GM23248 (cell line): Measurements from ENCODE around the gene SEPSECS. TPM values are rescaled to one million over a fixed set of nuclear protein-coding genes. Genes with fewer than 3 reads are reported as not detected.

Experiments used
- DNase-seq: peaks from one replicate; pipeline ENCODE4 v3.0.0-alpha.2; 2015
- H2AFZ ChIP-seq: fragments of 200-600 bp; sonication (generic); 2 replicates; pipeline ENCODE4 v1.6.1; 2016; ENCODE audit warnings: antibody characterized with exemption
- H3F3A ChIP-seq: fragments of 200-600 bp; sonication (generic); 2 replicates; pipeline ENCODE4 v1.6.1; 2016; ENCODE audit warnings: mild to moderate bottlenecking, antibody characterized with exemption, mixed run types; ENCODE audit not compliant: insufficient read depth
- H3K27ac ChIP-seq: fragments of 200-600 bp; sonication (generic); 2 replicates; pipeline ENCODE4 v1.5.1; 2016; ENCODE audit warnings: mild to moderate bottlenecking
- H3K27me3 ChIP-seq: fragments of 200-600 bp; sonication (generic); replicated peaks from 2 replicates; pipeline ENCODE4 v1.6.1; 2016; ENCODE audit warnings: mild to moderate bottlenecking; ENCODE audit not compliant: insufficient read depth
- H3K36me3 ChIP-seq: fragments of 200-600 bp; sonication (generic); 2 replicates; pipeline ENCODE4 v1.6.1; 2016; ENCODE audit warnings: low read depth, mild to moderate bottlenecking
- H3K4me1 ChIP-seq: fragments of 200-600 bp; sonication (generic); 2 replicates; pipeline ENCODE4 v1.6.1; 2016; ENCODE audit warnings: mild to moderate bottlenecking; ENCODE audit not compliant: insufficient read depth
- H3K4me2 ChIP-seq: fragments of 200-600 bp; sonication (generic); one replicate; pipeline ENCODE4 v1.6.1; 2016; ENCODE audit warnings: mild to moderate bottlenecking; ENCODE audit not compliant: unreplicated experiment
- H3K4me3 ChIP-seq: fragments of 200-600 bp; sonication (generic); 2 replicates; pipeline ENCODE4 v1.5.1; 2016; ENCODE audit warnings: mild to moderate bottlenecking
- H3K79me2 ChIP-seq: fragments of 200-600 bp; sonication (generic); 2 replicates; pipeline ENCODE4 v1.6.1; 2016; ENCODE audit warnings: mild to moderate bottlenecking; ENCODE audit not compliant: insufficient read depth
- H3K9ac ChIP-seq: fragments of 200-600 bp; sonication (generic); 2 replicates; pipeline ENCODE4 v1.6.1; 2016; ENCODE audit warnings: mild to moderate bottlenecking
- H3K9me2 ChIP-seq: fragments of 200-600 bp; sonication (generic); 2 replicates; pipeline ENCODE4 v1.6.1; 2016; ENCODE audit warnings: mixed run types, mild to moderate bottlenecking, moderate library complexity; ENCODE audit not compliant: insufficient read depth
- H3K9me3 ChIP-seq: fragments of 200-600 bp; sonication (generic); one replicate; pipeline ENCODE4 v1.6.1; 2017; ENCODE audit warnings: low read depth
- H4K20me1 ChIP-seq: fragments of 200-600 bp; sonication (generic); 2 replicates; pipeline ENCODE4 v1.6.0; 2016; ENCODE audit not compliant: insufficient read depth
- EZH2 ChIP-seq: fragments of 200-600 bp; sonication (generic); IDR thresholded peaks from 2 replicates; pipeline ENCODE4 v1.6.1; 2018; ENCODE audit warnings: antibody characterized with exemption, mild to moderate bottlenecking; ENCODE audit not compliant: insufficient read depth, poor library complexity, severe bottlenecking
- EZH2phosphoT487 ChIP-seq: fragments of 200-600 bp; sonication (generic); IDR thresholded peaks from 2 replicates; pipeline ENCODE4 v1.6.1; 2018; ENCODE audit warnings: antibody characterized with exemption, moderate library complexity, mild to moderate bottlenecking, low read depth; ENCODE audit not compliant: insufficient read depth
- WGBS, 2 experiments: methylation state at CpG; one replicate each; pipeline ENCODE4 v1.1.6; 2015 to 2017; ENCODE audit warnings: low lambda C conversion rate in 2 of 2, low coverage in 1 of 2; ENCODE audit errors: missing lambda C conversion rate in 2 of 2; 5-methylcytosine and 5-hydroxymethylcytosine counted together
- in situ Hi-C: fragments of 300-500 bp; cut with MboI; formaldehyde crosslinking; loops from 2 replicates; pipeline ENCODE4 v1.15.0; 2020
- polyA plus RNA-seq: library from polyadenylated mRNA; unstranded; fragments of >200 nt; fragmentation: Nextera tagmentation; extraction: Ambion mirVana; gene quantifications from 2 replicates; pipeline ENCODE4 v1.2.1, GENCODE V29; 2016
- total RNA-seq: library from RNA; depleted of rRNA; stranded (reverse); fragments of >200 nt; shearing (Covaris generic); gene quantifications from 2 replicates; pipeline ENCODE4 v1.2.3, GENCODE V29; 2014

SEPSECS gene
- total and polyA plus RNA-seq, 2 experiments from 2014 or later: 4.9 TPM

DNA sequence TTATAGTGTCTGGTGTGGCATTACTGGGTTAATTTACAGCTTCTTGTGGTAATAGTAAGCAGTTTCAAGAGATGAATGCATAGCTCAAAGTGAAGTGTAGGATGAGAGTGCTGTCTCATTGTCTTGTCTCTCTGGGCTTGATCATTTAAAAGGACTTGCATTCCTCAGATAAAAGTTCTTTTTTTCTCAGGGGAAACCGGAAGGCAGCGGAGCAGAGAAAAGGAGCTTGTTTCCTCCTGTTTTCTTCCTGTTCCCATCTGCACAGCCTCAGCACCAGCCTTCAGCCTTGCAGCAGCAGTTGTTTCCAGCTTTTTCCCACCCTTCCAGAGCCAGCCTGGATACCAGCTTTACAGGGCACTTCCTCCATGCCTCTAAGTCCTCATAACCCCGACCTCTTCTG, 68.1 kb downstream of the SEPSECS start:
- DNase-seq: no peak
- 67 to 71% methylated on average over 3 of the region's 3 CpGs for WGBS, 2 experiments
- no peaks in the 10 kb centered on the region for H4K20me1 ChIP-seq
- H3K4me2 ChIP-seq: no peak overlapping the region
- H3K27ac ChIP-seq: no peak overlapping the region
- no peak overlapping the region for H2AFZ ChIP-seq
- no peaks in the 10 kb centered on the region for H3K9me3 ChIP-seq
- no peaks in the 10 kb centered on the region for H3F3A ChIP-seq
- peaks cover 27% of the 10 kb centered on the region for H3K27me3 ChIP-seq
- H3K36me3 ChIP-seq: no peaks in the 10 kb centered on the region
- in situ Hi-C loops: no loop called here
- H3K79me2 ChIP-seq: no peaks in the 10 kb centered on the region
- no peaks in the 10 kb centered on the region for H3K9me2 ChIP-seq
- no peak for TF ChIP-seq EZH2phosphoT487
- no peak overlapping the region for H3K4me3 ChIP-seq
- peaks cover 5% of the 10 kb centered on the region; the same call in 1 of the 2 replicates for H3K4me1 ChIP-seq
- H3K9ac ChIP-seq: no peak overlapping the region

DNA sequence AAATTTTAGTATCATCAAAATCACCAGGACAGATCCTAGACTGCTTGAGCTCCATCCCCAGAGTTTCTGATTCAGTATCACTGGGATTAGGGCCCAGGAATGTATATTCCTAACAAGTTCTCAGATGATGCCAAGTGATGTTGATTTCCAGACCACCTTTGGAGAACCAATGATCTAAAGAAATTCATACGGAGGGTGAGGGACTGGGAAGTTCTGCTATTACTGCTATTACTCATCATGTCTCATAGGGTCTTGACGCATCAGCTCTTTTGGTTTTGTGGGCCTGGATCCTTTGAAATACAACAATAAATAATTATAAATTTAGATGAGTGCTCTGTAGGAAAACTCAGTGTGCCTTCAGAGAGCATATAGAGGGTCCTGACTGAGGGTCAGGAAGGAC, 69.7 kb downstream of the SEPSECS start:
- H3K79me2 ChIP-seq: no peaks in the 10 kb centered on the region
- no peaks in the 10 kb centered on the region for H3F3A ChIP-seq
- peak; percentile 59 for DNase-seq
- H3K27ac ChIP-seq: no peak overlapping the region
- no peak overlapping the region for H3K4me3 ChIP-seq
- no peaks in the 10 kb centered on the region for H4K20me1 ChIP-seq
- WGBS, 2 experiments: 33 to 51% methylated on average over 2 of the region's 2 CpGs
- H3K9ac ChIP-seq: no peak overlapping the region
- no peak for TF ChIP-seq EZH2
- no peak for TF ChIP-seq EZH2phosphoT487
- H3K9me3 ChIP-seq: no peaks in the 10 kb centered on the region
- H3K9me2 ChIP-seq: no peaks in the 10 kb centered on the region
- no peak overlapping the region for H2AFZ ChIP-seq
- no peaks in the 10 kb centered on the region for H3K36me3 ChIP-seq
- H3K4me2 ChIP-seq: no peak overlapping the region
- H3K4me1 ChIP-seq: peaks cover 5% of the 10 kb centered on the region; the same call in 1 of the 2 replicates
- in situ Hi-C loops: no loop called here
- peaks cover 32% of the 10 kb centered on the region for H3K27me3 ChIP-seq

DNA sequence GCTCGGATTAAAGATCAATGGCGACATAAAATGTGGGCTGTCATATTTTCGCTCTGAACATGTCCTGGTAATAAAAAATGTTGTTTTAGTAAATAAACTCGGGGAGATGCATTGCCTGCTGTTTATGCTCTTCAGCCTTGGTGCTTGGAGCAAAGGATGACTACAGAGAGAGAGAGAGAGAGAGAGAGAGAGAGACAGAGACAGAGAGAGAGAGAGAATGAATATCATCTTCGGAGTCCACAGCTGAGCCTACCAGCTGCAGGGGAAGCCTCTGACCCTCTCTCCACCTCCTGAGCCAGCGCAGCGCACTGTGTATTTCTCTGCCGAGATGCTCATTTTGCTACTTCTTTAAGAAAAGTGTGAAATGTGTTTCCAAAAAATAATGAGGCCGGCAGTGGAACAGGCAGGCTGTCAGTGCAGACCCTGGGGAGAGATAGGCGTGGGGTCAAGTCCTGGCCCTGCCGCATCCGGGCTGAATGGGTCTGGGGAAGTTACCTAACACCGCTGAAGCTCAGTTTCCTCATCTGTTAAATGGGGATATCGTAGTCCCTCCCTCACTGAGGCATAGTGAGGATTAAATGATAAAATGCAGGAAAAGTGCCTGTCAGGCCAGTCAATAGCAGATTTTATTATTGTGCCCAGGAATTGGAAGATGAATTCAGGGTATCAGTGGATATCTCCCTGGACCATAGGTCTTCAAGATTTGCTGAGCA, 71.0 kb downstream of the SEPSECS start:
- H3K9ac ChIP-seq: no peak overlapping the region
- H3K4me1 ChIP-seq: peaks cover 5% of the 10 kb centered on the region; the same call in 1 of the 2 replicates
- H3K79me2 ChIP-seq: no peaks in the 10 kb centered on the region
- H3K4me2 ChIP-seq: peak overlapping the region; percentile 80
- no peaks in the 10 kb centered on the region for H3K9me3 ChIP-seq
- in situ Hi-C loops: no loop called here
- H3K27me3 ChIP-seq: peaks cover 32% of the 10 kb centered on the region
- no peaks in the 10 kb centered on the region for H3K9me2 ChIP-seq
- H3F3A ChIP-seq: no peaks in the 10 kb centered on the region
- H3K36me3 ChIP-seq: no peaks in the 10 kb centered on the region
- H3K4me3 ChIP-seq: peak overlapping the region; percentile 59
- H4K20me1 ChIP-seq: no peaks in the 10 kb centered on the region
- TF ChIP-seq EZH2 (no peak), EZH2phosphoT487 (no peak)
- H2AFZ ChIP-seq: 0 out of 2 replicates have a peak overlapping the region, but pooled peaks have one; percentile 29
- DNase-seq: no peak
- 59 to 64% methylated on average over 14 of the region's 14 CpGs for WGBS, 2 experiments
- no peak overlapping the region for H3K27ac ChIP-seq

DNA sequence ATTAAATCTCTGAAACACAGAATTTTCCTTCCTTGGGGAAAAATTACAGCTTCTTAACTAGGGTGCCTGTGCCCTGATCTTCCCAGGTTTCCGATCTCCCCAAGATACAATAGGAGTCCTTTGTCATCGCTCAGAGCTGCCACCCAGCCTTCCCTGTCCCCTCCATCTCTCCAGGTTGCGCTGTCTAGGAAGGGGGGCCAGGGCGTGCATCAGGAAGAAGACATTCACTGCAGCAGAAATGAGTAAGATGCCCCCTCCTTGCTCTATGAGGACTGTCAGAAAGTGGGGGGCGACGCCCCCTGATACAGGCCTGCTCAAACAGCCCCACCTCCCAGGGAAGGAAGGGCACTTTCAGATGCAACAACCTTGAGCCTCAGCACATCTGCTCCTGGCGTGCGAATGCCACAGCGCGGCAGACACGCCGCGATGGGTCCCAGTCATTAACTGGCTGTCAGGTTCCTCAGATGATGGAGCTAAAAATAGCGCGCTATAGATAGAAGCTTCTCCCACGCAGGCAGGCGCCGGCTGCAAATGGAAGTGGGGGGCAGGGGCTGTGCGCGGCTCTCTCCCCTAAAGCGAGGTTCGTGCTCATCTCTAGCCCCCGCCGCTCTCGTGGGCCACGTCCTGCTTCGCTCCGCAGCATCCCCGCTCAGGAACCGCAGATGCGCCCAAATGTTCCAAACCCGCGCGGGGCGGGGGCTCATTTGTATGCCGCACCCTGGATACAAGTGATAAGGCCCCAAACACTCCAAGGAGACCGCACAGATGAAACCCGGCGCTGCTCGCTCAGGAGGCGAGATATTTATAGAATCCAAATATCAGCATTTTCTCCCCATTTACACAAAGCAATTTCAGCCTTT, 71.9 kb downstream of the SEPSECS start:
- peak overlapping the region; percentile 59 for H3K4me3 ChIP-seq
- no peak overlapping the region for H3K27ac ChIP-seq
- no peaks in the 10 kb centered on the region for H3K9me3 ChIP-seq
- peaks cover 5% of the 10 kb centered on the region; the same call in 1 of the 2 replicates for H3K4me1 ChIP-seq
- 10 to 11% methylated on average over 41 of the region's 41 CpGs for WGBS, 2 experiments
- H4K20me1 ChIP-seq: no peaks in the 10 kb centered on the region
- H3K4me2 ChIP-seq: peak overlapping the region; percentile 80
- peak; percentile 68 for DNase-seq
- in situ Hi-C loops: no loop called here
- no peaks in the 10 kb centered on the region for H3K79me2 ChIP-seq
- no peaks in the 10 kb centered on the region for H3K9me2 ChIP-seq
- no peak for TF ChIP-seq EZH2
- no peak for TF ChIP-seq EZH2phosphoT487
- peak overlapping the region; percentile 13; the same call in 1 of the 2 replicates for H3K9ac ChIP-seq
- H3K36me3 ChIP-seq: no peaks in the 10 kb centered on the region
- peak overlapping the region; percentile 29; the same call in 1 of the 2 replicates for H2AFZ ChIP-seq
- peaks cover 38% of the 10 kb centered on the region for H3K27me3 ChIP-seq
- no peaks in the 10 kb centered on the region for H3F3A ChIP-seq
